Measurements from ENCODE around the gene RYR2. TPM values are rescaled to one million over a fixed set of nuclear protein-coding genes. Genes with fewer than 3 reads are reported as not detected.
"Not testable (repeated sequence)": the region's sequence is repeated elsewhere in the genome, so short reads cannot be mapped to it uniquely, and the experiment has no call there.

RYR2 gene
- total RNA-seq, 1 experiment from 2014 or later = 0.90 TPM

DNA sequence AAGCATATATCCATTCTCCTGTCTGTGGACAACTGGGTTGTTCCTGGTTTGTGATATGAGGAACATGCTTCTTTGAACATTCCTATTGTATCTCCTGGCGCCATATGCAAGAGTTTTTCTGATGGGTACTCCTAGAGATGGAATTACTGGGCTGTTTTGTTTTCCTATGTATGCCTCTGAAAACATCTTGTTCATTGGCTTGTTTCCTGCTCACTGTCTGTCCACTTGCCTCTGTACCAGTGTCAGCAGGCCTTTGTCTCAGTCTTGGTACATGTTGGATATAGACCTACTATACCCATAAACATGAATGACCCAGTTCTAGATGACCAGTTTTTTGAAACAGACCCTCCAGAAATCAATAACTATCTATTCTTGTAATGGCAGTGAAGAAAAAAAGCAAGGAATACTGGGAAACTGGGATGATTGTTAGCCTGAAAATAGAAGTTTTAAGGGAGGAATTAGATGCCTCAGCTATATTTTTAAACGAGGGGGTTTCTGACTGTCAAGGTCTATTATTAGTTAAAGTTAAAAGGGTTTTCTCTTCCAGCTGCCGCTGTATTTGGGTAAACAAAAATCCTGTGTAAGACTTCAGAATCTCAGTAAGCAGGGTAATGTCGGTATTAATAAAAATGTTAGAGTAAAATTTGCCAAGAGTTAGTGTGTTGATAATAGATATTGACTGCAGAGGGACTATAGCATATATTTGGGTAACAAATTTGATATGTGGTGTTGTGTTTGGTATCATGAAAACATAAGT is 103.6 kb downstream of the RYR2 start:
- H3K27me3 Mint-ChIP-seq (ENCODE audit: unreplicated experiment) = no peaks in the 10 kb centered on the region
- CTCF ChIA-PET = no interaction called here
- H3K27ac Mint-ChIP-seq (ENCODE audit: unreplicated experiment) = no peak overlapping the region
- TF ChIP-seq, protein P1, sequence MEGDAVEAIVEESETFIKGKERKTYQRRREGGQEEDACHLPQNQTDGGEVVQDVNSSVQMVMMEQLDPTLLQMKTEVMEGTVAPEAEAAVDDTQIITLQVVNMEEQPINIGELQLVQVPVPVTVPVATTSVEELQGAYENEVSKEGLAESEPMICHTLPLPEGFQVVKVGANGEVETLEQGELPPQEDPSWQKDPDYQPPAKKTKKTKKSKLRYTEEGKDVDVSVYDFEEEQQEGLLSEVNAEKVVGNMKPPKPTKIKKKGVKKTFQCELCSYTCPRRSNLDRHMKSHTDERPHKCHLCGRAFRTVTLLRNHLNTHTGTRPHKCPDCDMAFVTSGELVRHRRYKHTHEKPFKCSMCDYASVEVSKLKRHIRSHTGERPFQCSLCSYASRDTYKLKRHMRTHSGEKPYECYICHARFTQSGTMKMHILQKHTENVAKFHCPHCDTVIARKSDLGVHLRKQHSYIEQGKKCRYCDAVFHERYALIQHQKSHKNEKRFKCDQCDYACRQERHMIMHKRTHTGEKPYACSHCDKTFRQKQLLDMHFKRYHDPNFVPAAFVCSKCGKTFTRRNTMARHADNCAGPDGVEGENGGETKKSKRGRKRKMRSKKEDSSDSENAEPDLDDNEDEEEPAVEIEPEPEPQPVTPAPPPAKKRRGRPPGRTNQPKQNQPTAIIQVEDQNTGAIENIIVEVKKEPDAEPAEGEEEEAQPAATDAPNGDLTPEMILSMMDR (IDR thresholded peaks at IDR 0.05; ENCODE audit: unreplicated experiment) = no peak
- no peak for DNase-seq
- intact Hi-C loops (cut with micrococcal nuclease; ENCODE audit: unreplicated experiment) = no loop called here
- no peak overlapping the region for H3K4me3 Mint-ChIP-seq (ENCODE audit: low read depth, unreplicated experiment)
- peaks cover 9% of the 10 kb centered on the region for H3K9me3 Mint-ChIP-seq (ENCODE audit: low read depth, unreplicated experiment)
- H3K4me1 Mint-ChIP-seq (ENCODE audit: low read depth, unreplicated experiment) = no peaks in the 10 kb centered on the region
- no peaks in the 10 kb centered on the region for H3K36me3 Mint-ChIP-seq (ENCODE audit: insufficient read depth, unreplicated experiment)
- no TSS peak for BruUV-seq (replicated peaks)

DNA sequence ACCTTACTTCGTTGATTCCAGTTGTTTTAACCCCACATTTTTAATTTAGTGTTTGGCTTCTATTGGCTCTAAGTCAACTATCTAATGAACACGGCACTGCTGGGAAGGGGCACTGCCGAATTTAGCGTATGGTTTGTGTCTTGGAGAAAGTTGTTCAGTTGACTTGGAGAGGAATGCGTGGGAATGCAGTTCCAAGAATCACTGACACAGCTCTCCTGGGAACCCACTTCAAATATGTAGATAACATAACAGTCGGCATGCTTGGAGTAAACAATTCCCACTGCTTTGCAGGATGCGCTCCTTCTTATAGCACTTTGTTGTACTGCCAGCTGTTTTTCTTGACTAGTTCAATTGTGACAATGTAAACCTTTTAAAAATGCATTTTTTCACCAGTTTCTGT is 104.3 kb downstream of the RYR2 start:
- intact Hi-C loops (cut with micrococcal nuclease; ENCODE audit: unreplicated experiment) = no loop called here
- CTCF ChIA-PET = no interaction called here

DNA sequence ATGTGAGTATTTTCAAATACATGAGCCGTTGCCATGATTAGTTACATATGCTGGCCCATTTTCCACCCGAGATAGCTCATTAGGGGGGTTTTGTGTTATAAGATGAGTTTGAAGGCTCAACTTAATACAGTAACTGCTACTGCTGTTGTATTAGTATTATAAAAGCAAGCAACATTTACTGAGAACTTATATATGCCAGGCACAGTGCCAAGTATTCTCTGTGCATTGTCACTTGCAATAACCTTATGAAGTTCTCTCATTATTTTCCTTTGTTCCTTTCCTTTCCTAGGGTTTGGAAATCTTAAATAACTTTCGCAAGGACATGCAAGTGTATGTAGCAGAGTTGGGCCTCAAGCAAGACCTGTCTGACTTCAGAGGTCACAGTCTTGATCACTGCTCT is 107.9 kb downstream of the RYR2 start:
- Mint-ChIP-seq H3K4me3 (ENCODE audit: low read depth, unreplicated experiment) (no peak overlapping the region), H3K27me3 (ENCODE audit: unreplicated experiment) (no peaks in the 10 kb centered on the region), H3K9me3 (ENCODE audit: low read depth, unreplicated experiment) (peaks cover 6% of the 10 kb centered on the region), H3K27ac (ENCODE audit: unreplicated experiment) (no peak overlapping the region), H3K4me1 (ENCODE audit: low read depth, unreplicated experiment) (no peaks in the 10 kb centered on the region), H3K36me3 (ENCODE audit: insufficient read depth, unreplicated experiment) (no peaks in the 10 kb centered on the region)
- intact Hi-C loops (cut with micrococcal nuclease; ENCODE audit: unreplicated experiment) = no loop called here
- no peak for DNase-seq
- no TSS peak for BruUV-seq (replicated peaks)
- CTCF ChIA-PET = no interaction called here
- TF ChIP-seq, protein P1 (IDR thresholded peaks at IDR 0.05; ENCODE audit: unreplicated experiment) = no peak

More for the DNA sequence above, 104.3 kb downstream of the RYR2 start:
- no peak overlapping the region for H3K4me3 Mint-ChIP-seq (ENCODE audit: low read depth, unreplicated experiment)
- TF ChIP-seq, protein P1 (IDR thresholded peaks at IDR 0.05; ENCODE audit: unreplicated experiment) = no peak
- no peaks in the 10 kb centered on the region for H3K27me3 Mint-ChIP-seq (ENCODE audit: unreplicated experiment)
- no peaks in the 10 kb centered on the region for H3K4me1 Mint-ChIP-seq (ENCODE audit: low read depth, unreplicated experiment)
- no peak for DNase-seq
- no peaks in the 10 kb centered on the region for H3K36me3 Mint-ChIP-seq (ENCODE audit: insufficient read depth, unreplicated experiment)
- H3K9me3 Mint-ChIP-seq (ENCODE audit: low read depth, unreplicated experiment) = peaks cover 9% of the 10 kb centered on the region
- no peak overlapping the region for H3K27ac Mint-ChIP-seq (ENCODE audit: unreplicated experiment)
- BruUV-seq (replicated peaks) = no TSS peak

DNA sequence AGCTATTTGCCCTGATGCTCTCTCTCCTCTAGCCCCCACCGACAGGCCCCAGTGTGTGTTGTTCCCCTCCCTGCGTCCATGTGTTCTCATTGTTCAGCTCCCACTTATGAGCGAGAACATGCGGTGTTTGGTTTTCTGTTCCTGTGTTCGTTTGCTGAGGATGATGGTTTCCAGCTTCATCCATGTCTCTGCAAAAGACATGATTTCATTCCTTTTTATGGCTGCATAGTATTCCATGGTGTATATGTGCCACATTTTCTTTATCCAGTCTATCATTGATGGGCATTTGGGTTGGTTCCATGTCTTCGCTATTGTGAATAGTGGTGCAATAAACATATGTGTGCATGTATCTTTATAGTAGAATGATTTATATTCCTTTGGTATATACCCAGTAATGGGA is 110.0 kb downstream of the RYR2 start:
- H3K4me1 Mint-ChIP-seq (ENCODE audit: low read depth, unreplicated experiment); H3K4me3 Mint-ChIP-seq (ENCODE audit: low read depth, unreplicated experiment); H3K27ac Mint-ChIP-seq (ENCODE audit: unreplicated experiment); BruUV-seq (replicated peaks); CTCF ChIA-PET; H3K27me3 Mint-ChIP-seq (ENCODE audit: unreplicated experiment); intact Hi-C loops (cut with micrococcal nuclease; ENCODE audit: unreplicated experiment); H3K9me3 Mint-ChIP-seq (ENCODE audit: low read depth, unreplicated experiment); DNase-seq; H3K36me3 Mint-ChIP-seq (ENCODE audit: insufficient read depth, unreplicated experiment): not testable (repeated sequence)

Measured in Calu3 (cell line).